ENCODE results near the gene SMIM41. TPM values are rescaled to one million over a fixed set of nuclear protein-coding genes. Genes with fewer than 3 reads are reported as not detected.
A peak's percentile ranks its signal among the peaks of the same experiment; 100 is the strongest.

The SMIM41 gene
- total RNA-seq, 1 donor from 2014 or later = 0.15 TPM

DNA sequence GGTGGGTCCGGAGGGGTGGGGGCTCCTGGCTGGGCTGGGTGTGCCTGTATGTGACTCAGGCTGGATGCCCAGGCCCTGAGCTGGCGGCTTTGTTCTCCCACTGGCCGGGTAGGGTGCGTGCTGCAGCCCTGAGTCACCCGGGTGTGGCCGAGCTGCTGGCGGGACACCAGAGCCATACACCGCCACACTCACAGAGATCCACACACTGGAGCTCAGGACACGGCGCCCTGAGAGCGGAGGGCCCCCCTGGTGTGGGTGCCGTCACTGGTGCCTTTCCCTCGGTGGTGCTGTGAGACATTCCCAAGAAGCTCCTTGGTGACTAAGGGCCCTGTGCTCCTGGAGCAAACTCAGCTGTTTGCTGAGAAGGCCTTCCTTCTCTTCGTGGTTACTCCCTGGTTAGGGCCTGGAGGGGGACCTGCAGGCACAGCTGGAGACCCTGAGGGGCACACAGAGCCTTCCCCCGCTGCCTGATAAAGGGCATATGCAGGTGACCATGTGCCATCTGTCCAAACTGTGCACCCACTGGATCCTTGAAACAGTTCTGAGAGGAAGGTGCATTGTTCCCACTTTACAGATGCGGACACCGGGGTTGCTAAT is 68.0 kb downstream of the SMIM41 start:
- peak; percentile 97 for DNase-seq (ENCODE audit: low read depth)

DNA sequence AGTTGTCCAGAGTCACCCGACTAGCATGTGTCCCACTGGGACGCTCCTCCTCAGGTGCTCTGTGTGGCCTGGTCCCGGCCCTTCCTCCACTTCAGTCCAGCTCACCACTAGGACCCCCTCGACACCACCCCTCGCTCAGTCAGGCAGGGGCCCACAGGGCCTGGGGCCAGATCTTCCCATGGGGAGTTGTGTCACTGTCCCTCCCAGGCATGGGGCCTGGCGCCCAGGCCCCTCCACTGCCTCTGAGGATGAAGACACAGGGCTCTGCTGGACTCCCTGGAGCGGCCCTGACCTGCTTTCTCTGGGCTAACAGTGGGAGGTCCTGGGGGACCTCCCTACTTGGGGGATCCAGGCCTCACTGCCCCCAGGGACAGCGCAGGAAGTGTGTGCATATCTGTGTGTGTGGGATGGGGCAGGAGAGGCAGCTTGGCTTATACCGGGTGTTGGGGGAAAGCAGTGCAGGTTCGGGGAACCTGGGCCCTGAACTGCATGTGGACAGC is 68.5 kb downstream of the SMIM41 start:
- no peak for DNase-seq (ENCODE audit: low read depth)

GRCh38 chr12:52148464-52149181 is 69.1 kb downstream of the SMIM41 start:
- peak; percentile 87 for DNase-seq (ENCODE audit: low read depth)

- no peak for DNase-seq (ENCODE audit: low read depth)
Observed at GRCh38 chr12:52149182-52149641, 69.7 kb downstream of the SMIM41 start.

DNA sequence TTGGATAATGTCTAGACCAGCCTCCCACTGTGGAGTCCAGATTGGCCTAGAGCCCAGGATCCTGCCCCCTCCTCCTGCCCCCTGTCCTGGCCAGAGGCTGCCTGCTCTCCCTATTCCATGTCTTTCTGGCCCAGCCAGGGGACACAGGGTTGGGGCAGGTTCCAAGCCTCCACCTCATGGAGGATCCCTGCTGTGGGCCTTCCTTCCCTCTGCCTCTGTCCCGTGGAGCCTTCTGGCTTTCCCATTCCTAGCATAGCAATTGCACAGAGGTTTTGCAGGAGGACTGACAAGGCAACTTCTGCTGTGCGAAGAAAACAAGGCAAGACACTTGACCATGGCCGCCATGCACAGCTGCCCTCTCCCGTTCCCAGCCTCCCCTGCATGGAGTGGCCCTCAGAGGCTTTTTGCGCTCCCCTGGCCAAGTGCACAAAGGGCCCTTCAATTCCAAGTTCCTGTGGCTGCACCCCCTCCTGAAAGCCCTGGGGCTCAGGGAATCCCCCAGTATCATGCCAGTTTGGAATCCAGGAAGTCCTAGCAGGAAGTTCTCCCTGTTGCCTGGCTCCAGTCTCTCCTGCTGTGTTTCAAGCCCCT is 70.2 kb downstream of the SMIM41 start:
- no peak for DNase-seq (ENCODE audit: low read depth)

- no peak for DNase-seq (ENCODE audit: low read depth)
Observed at GRCh38 chr12:52151153-52151836, 71.8 kb downstream of the SMIM41 start.

DNA sequence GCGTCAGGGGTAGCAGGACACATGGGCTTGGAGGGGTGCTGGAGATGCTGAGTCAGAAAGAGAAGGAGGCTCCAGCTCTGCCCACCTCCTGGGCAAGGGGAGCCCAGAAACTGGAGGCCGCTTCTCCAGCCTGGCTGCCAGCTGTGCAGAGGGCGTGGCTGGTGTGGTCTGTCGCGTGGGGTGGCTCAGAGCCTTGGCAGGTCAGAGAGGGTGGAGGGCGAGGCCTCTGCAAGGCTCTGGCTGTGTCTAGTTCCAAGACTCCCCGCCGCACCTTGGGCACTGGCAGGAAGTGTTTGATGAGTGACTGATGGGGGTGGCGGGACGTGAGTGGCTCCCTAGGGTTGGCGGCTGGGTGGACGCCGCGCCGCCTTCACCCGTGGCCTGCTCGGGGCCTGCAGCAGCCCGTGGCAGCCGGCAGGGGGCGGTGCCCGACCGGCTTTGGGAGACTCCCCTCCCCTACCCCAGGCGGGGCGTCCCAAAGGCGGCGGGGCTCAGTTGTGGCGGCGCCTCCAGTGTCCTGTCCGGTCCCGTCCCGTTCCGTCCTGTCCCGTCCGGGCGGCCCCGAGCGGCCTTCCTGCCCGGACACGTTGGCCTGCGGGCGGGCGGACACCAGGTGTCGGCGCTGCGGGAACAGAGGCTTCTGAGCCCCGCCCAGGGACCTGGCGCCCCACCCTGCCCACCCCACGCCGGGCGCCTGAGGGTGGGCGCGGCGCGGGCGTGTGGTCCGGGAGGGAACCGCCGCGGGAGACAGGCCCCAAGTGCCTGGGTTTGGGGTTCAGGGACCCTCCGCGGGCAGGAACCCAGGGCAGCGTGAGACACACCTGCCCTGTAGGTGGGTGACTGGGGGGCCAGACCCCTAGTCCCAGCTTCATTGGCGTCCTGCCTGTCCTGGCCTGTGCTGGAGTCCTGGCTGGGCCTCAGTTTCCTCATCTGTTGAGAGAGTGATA is 72.6 kb downstream of the SMIM41 start:
- no peak for DNase-seq (ENCODE audit: low read depth)

DNA sequence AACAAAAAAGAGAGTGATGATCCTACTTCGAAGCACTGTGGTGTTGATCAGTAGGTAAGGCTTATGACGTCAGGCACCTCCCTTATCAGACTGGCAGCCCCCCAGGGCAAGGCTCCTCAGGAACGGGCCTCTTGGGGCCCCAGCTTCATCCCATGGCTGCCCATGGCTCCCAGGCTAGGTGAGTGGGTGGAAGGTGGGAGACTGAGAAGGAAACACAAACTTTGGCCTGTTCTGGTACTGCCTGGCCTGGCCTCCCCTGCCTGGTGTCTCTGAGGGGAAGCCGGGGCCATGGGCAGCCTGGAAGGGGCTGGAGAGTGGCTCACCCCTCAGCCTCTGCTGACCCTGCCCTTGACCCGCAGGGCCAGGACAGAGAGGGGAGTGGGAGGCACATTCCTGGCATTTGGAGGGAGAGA is 73.4 kb downstream of the SMIM41 start:
- no peak for DNase-seq (ENCODE audit: low read depth)

GRCh38 chr12:52155048-52155868 is 75.8 kb downstream of the SMIM41 start:
- DNase-seq (ENCODE audit: low read depth) = peak; percentile 32

DNA sequence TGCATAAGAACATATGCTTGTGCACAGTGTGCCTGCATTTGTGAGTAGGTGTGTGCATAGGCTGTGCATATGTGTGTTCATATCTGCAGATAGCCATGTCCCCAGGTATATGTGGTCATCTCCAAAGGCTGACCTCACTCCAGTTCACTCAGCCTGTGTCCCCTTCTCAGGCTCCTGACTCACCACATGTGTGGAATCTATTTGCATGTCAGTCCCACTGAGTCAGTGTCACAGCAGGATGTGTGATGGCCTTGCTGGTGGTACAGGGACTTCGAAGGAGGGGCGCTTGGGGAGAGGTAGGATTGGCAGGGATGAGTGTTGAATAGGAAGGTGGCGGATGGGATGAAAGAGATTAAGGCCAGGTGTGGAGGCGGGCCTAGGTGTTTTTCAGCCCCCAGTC is 76.8 kb downstream of the SMIM41 start:
- DNase-seq (ENCODE audit: low read depth) = no peak

GRCh38 chr12:52156757-52157565 is 77.5 kb downstream of the SMIM41 start:
- DNase-seq (ENCODE audit: low read depth) = no peak

GRCh38 chr12:52157566-52158150 is 78.2 kb downstream of the SMIM41 start:
- DNase-seq (ENCODE audit: low read depth) = no peak

Other genes starting within 250 kb of the SMIM41 start
- gene FIGNL2, start 231.0 kb upstream of the SMIM41 start, total RNA-seq = 0.52 and 5.5 TPM in 2 replicates
- gene ANKRD33, start 191.6 kb upstream of the SMIM41 start, total RNA-seq = not detected in 2 replicates
- gene ACVRL1, start 172.2 kb upstream of the SMIM41 start, total RNA-seq = 2.1 and 3.5 TPM in 2 replicates
- gene ACVR1B, start 128.0 kb upstream of the SMIM41 start, total RNA-seq = 14.8 and 58.1 TPM in 2 replicates
- gene TAMALIN, start 72.8 kb upstream of the SMIM41 start, total RNA-seq = 2.2 and 3.0 TPM in 2 replicates
- 1.0 and 2.3 TPM in 2 replicates for gene NR4A1, start 28.3 kb upstream of the SMIM41 start, total RNA-seq
- gene ATG101, start 9.7 kb upstream of the SMIM41 start, total RNA-seq = 59.6 and 113 TPM in 2 replicates
- gene KRT80, start 112.3 kb downstream of the SMIM41 start, total RNA-seq = 26.3 and 27.3 TPM in 2 replicates
- 124 and 2,408 TPM in 2 replicates for gene KRT7, start 153.5 kb downstream of the SMIM41 start, total RNA-seq
- gene KRT86, start 194.9 kb downstream of the SMIM41 start, total RNA-seq = 0.05 and 2.4 TPM in 2 replicates
- 48.3 TPM in 1 of 2 replicates, not detected in the other for gene KRT81, start 211.8 kb downstream of the SMIM41 start, total RNA-seq
- not detected in 2 replicates for gene KRT83, start 241.7 kb downstream of the SMIM41 start, total RNA-seq

Data from renal cortical epithelial cell (primary cell).